Measurements from ENCODE around the gene RPS16.

The RPS16 gene

DNA sequence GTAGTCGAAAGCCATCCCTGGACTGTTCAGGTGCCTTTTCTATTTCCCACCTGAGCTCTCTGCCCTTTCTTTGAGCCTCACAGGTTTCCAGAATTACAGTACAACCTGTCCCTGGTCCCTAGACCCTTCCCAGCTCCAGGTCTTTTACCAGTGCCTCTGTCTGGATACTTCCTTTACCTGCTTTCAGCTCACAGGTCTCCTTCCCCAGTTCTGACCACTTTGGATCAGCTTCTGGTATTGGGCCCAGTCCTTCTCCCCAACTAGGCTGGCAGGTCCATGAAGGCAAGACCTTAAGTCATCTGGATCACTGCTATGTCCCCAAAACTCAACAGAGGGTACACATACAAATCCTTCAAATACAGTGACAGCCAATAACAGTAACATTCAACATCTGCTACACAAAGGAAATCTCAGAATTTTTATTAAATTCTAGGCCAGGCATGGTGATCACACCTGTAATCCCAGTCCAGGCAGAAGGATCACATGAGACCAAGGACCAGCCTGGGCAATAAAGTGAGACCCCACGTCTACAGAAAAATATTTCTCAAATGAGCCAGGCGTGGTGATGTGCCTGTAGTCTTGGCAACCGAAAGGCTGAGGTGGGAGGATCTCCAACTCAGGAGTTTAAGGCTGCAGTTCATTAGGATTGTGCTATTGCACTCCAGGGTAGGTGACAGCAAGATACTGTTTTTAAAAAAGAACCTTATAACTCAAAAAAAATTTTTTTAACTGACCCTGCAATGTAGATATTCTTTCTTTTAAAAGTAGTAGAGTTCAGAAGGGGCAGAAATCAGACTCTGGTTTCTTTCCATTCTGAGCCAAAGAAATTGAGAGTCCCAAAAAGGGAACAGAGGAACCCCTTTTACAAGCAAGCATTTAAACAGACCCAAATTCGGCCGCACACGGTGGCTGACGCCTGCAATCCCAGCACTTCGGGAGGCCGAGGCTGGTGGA is 1.3 kb downstream of the RPS16 start:
- DNase-seq (ENCODE audit: insufficient read length, low spot score) (no peak), FAIRE-seq (no peak)
- no peak for TF ChIP-seq CTCF (IDR thresholded peaks at IDR 0.05; ENCODE audit: insufficient read depth, missing control alignments)

GRCh38 chr19:39433480-39434079 is 2.2 kb downstream of the RPS16 start:
- FAIRE-seq (no peak), DNase-seq (ENCODE audit: insufficient read length, low spot score) (no peak)
- TF ChIP-seq CTCF (IDR thresholded peaks at IDR 0.05; ENCODE audit: insufficient read depth, missing control alignments): no peak

GRCh38 chr19:39432677-39433025 is 3.1 kb downstream of the RPS16 start:
- DNase-seq (ENCODE audit: insufficient read length, low spot score): no peak
- FAIRE-seq: no peak
- TF ChIP-seq CTCF (IDR thresholded peaks at IDR 0.05; ENCODE audit: insufficient read depth, missing control alignments): no peak

GRCh38 chr19:39430675-39431593 is 4.8 kb downstream of the RPS16 start:
- no peak for FAIRE-seq

GRCh38 chr19:39428283-39429112 is 7.3 kb downstream of the RPS16 start:
- TF ChIP-seq CTCF (IDR thresholded peaks at IDR 0.05; ENCODE audit: insufficient read depth, missing control alignments): no peak
- FAIRE-seq (no peak), DNase-seq (ENCODE audit: insufficient read length, low spot score) (no peak)

More at GRCh38 chr19:39430675-39431593, 4.8 kb downstream of the RPS16 start:
- TF ChIP-seq CTCF (IDR thresholded peaks at IDR 0.05; ENCODE audit: insufficient read depth, missing control alignments): no peak
- peak; percentile 10 for DNase-seq (ENCODE audit: insufficient read length, low spot score)

GRCh38 chr19:39427707-39428106 is 8.0 kb downstream of the RPS16 start:
- TF ChIP-seq CTCF (IDR thresholded peaks at IDR 0.05; ENCODE audit: insufficient read depth, missing control alignments): no peak
- DNase-seq (ENCODE audit: insufficient read length, low spot score) (no peak), FAIRE-seq (no peak)
